CD1c-positive myeloid dendritic cell (primary cell): ENCODE measurements around the gene TSHZ3.

ENCODE experiments used
- DNase-seq: peaks from one replicate; pipeline ENCODE4 v3.0.0-alpha.2; 2016; ENCODE audit errors: extremely low spot score

The TSHZ3 gene, protein sequence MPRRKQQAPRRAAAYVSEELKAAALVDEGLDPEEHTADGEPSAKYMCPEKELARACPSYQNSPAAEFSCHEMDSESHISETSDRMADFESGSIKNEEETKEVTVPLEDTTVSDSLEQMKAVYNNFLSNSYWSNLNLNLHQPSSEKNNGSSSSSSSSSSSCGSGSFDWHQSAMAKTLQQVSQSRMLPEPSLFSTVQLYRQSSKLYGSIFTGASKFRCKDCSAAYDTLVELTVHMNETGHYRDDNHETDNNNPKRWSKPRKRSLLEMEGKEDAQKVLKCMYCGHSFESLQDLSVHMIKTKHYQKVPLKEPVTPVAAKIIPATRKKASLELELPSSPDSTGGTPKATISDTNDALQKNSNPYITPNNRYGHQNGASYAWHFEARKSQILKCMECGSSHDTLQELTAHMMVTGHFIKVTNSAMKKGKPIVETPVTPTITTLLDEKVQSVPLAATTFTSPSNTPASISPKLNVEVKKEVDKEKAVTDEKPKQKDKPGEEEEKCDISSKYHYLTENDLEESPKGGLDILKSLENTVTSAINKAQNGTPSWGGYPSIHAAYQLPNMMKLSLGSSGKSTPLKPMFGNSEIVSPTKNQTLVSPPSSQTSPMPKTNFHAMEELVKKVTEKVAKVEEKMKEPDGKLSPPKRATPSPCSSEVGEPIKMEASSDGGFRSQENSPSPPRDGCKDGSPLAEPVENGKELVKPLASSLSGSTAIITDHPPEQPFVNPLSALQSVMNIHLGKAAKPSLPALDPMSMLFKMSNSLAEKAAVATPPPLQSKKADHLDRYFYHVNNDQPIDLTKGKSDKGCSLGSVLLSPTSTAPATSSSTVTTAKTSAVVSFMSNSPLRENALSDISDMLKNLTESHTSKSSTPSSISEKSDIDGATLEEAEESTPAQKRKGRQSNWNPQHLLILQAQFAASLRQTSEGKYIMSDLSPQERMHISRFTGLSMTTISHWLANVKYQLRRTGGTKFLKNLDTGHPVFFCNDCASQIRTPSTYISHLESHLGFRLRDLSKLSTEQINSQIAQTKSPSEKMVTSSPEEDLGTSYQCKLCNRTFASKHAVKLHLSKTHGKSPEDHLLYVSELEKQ

DNA sequence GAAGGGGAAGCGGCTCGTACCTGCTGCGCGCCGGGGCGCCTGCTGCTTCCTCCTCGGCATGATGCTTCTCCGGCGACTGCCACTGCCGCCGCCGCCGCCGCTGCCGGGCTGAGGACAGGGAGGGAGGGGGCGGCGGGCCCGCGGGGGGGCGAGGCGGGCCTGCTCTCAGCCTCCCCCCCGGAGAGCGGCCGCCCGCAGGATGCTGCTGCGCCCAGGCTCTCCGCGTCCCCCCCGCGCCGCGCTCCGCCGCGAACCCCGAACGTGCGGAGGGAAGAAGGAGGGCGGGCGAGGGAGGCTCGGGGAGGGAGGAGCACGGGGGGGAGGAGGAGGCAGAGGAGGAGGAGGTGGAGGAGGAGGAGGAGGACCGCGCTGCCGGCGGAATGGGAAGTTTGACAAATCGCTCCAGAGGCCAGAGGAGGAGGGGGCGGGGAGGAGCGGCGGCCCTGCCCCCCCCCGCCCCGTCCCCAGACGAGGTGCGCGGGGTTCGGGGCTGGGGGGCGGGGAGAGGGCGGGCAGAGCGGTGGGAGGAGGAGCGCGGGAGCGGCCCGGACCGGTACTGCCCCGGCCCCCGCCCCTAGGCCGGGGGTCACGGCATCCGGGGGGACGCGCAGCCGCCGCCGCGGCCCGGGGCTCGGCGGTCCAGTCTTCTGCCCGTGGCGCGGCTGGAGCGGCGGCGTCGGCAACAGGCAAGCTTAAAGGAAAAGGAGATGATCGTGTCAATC is at the start of gene TSHZ3:
TSHZ3 (minus strand) TSS at position 277 of the 722 bp plus-strand sequence; CDS start at position 60, 217 bp downstream.
- DNase-seq: peak; percentile 63

GRCh38 chr19:31397308-31397707 is 48.1 kb upstream of the TSHZ3 start:
- DNase-seq: no peak

DNA sequence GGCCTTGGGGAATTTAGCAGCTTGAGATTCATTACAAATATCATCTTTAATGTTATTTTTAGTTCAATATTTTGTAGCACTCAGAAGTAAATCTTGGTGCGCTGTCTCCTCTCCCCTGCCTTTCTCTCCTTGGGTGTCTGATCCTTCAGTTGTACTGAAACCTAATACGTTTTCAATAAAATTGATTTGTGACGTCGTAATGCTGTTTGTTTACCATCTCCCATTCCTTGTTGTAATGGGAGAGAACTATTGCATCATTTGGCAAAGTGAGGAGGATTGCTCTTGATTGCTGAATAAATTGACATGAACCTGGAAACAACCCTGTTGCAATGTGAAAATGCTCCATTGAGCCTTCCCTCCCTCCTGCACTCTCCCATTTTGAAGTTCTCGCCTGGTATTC is 43.2 kb upstream of the TSHZ3 start:
- DNase-seq: no peak

- DNase-seq: no peak
Measured at GRCh38 chr19:31391518-31391917, 42.3 kb upstream of the TSHZ3 start.

DNA sequence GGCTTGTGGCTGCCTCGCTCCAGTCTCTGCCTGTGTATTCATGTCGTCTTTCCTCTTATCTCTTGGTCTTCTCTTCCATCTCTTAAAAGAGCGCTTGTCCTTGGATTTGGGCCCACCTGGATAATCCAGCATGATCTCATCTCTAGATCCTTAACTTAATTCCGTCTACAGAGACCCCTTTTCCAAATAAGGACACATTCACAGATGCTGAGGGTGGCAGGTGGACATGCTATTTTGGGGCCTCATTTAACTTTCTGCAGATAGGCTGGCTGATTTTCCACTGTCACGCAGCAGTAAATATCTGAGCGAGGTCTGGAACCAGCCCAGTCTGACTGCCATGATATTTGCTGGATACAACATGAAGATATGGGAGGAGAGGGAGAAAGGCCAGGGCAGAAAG is 41.5 kb upstream of the TSHZ3 start:
- no peak for DNase-seq

- DNase-seq: no peak
Measured at GRCh38 chr19:31389874-31390273, 40.6 kb upstream of the TSHZ3 start.

DNA sequence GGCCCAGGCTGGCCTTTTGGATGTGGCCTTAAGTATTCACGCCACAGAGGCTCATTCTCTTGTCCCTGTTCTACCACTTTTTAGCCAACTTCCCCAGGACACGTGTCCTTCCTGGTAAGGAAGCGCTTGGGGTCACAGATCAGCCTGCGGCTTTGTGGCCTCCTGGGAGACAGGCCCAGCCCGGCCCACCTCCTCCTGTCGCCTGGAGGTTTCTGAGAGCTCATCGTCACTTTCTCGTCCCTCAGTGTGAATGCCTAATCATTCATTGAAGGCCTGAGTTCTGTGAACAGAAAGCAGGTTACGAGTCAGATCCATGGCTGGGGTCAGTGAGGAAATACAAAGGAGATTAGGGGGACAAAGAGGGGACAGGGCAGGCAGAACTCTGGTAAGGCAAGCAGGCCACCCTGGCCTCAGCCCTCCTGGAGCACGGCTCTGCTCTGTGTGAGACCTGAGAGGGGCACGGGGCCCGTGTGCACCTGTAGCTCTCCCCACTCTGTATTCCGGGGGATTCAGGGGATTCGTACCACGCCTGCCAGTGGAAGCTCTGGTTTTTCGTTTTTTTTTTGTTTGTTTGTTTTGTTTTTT is 38.6 kb upstream of the TSHZ3 start:
- no peak for DNase-seq

GRCh38 chr19:31386806-31387205 is 37.6 kb upstream of the TSHZ3 start:
- DNase-seq: no peak

DNA sequence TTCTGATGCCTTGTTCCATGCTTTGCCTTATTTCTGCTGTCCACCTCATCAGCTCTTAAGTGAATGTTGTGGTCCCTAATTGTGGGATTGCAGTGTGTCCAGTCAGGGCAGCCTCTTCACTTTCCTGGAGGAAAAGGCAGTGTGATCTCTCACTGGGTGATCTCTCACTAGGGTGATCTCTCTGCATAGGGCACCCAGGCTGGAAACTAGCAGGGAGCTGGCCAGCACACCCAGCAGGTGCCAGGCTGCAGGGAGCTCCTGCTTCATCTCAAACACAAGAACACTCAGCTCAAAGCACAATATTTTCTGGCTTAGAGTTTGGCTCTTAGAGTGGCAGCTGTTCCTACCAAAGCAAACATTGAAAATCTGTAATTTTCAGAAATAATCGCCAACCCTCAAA is 36.5 kb upstream of the TSHZ3 start:
- DNase-seq: no peak

- no peak for DNase-seq
Measured at GRCh38 chr19:31383553-31383952, 34.3 kb upstream of the TSHZ3 start.

GRCh38 chr19:31380854-31381253 is 31.6 kb upstream of the TSHZ3 start:
- no peak for DNase-seq

GRCh38 chr19:31378404-31378803 is 29.2 kb upstream of the TSHZ3 start:
- no peak for DNase-seq

DNA sequence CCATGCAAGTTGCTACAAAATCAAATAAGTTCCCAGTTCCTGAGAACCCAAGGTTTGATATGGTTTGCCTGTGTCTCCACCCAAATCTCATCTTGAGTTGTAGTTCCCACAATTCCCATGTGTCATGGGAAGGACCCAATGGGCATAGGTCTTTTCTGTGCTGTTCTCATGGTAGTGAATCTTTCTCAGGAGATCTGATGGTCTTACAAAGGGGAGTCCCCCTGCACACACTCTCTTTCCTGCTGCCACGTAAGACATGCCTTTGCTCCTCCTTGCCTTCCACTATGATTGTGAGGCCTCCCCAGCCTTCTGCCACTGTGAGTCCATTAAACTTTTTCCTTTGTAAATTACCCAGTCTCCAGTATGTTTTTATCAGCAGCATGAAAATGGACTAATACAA is 28.5 kb upstream of the TSHZ3 start:
- DNase-seq: no peak

DNA sequence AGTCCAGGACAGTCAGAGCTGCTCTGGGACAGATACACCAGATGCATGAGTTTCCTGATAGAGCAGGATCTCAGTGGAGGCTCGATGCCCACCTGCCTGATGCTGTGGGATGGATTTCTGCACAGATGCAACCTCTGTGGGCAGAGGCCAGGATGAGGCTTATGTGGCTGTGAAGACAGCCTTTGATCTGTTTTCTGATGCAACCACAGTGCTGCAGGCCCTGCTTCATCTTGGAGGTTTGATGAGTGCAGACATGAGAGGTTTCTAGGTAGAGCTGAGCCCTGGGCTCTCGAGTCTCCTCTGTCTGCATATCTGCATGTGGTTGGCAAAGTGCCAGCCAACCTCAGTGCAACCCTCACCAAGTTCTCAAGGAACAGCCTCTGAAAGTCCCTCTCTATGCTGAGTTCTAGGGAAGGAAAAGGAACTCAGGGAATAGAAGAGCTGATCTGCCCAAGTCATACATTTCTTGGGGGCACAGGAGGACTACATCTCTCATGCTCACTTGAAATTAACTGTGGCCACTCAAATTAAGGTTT is 23.1 kb upstream of the TSHZ3 start:
- no peak for DNase-seq

DNA sequence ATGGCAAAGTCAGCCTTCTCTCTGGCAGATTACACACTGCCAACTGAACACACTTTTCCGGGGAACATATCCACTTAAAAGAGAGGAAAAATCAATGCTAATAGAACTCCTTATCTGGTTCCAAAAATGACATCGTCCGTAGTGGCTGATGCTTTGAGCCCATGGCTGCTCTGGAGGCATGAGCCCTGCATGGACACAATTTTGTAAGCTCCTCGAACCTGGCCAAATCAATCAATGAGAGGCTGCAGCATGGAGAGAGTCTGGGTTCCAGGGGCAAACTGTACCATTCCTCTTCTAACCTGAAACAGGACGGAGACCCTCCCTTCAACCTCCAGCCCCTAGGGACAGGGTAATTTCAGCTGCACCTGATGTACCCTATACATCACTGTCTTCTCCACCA is 21.0 kb upstream of the TSHZ3 start:
- DNase-seq: no peak

- DNase-seq: no peak
Measured at GRCh38 chr19:31364963-31365362, 15.7 kb upstream of the TSHZ3 start.

DNA sequence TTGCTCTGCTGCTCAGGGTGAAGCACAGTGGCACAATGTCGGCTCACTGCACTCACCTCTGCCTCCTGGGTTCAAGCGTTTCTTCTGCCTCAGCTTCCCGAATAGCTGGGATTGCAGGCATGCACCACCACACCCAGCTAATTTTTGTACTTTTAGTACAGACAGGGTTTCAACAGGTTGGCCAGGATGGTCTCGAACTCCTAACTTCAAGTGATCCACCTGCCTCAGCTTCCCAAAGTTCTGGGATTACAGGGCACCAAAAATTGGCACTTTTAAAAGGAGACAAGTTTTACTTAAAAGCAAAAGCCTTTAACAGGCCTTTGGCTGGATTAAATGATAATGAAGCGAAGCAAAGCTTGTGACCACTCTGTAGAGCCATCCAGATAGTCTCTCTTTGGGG is 12.5 kb upstream of the TSHZ3 start:
- DNase-seq: no peak

DNA sequence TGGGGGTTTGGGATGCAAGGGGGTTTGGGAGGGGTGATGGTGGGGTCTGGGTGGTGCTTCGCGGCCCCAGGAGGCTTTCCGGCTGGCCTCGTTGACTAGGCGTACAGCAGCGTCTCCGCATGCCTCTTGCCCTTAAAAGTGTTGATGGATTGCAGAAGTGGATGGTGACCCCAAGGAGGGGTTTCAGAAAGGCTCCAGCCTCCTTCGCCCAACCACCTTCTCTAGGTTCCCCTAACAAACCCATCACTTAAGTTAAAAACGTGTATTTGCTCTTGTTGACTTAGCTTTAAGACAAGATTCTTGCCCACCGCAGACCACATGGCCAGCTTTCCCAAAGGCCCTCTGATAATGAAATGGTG is 8.1 kb upstream of the TSHZ3 start:
- no peak for DNase-seq

DNA sequence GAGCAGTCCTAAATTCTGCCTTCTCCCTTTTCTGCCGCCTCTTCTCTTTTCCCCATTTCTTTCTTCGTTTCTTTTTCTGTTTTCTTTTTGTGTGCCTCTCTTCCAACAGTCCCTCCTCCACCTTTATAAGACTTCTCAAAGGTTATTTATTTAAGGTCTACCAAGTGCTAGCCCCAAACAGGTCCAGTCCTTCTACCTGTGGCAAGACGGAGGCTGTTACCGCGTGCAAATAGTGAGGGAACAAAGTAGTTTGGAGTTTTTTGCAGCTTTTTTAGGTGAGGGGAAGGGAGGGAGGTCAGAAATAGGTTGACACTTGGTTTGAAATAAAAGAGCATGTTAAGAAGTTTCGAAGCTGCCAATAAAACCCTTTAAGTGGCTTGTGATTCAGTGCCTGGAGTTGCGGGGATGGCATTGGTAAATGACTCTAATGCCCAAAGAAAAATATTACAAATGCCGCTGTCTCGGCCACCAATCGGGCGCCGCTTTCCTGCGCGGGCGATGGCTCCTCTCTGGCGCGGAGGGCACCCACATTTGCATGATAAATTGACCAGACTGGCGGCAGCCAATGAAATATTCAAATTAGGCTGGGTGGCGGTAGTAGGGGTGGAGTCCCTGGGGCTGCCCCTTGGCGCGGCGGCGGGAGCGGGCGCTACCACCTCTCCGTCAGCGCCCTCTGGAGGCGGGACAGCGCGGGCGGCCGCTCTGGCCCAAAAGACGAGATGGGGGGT is 7.5 kb upstream of the TSHZ3 start:
- peak; percentile 67 for DNase-seq

DNA sequence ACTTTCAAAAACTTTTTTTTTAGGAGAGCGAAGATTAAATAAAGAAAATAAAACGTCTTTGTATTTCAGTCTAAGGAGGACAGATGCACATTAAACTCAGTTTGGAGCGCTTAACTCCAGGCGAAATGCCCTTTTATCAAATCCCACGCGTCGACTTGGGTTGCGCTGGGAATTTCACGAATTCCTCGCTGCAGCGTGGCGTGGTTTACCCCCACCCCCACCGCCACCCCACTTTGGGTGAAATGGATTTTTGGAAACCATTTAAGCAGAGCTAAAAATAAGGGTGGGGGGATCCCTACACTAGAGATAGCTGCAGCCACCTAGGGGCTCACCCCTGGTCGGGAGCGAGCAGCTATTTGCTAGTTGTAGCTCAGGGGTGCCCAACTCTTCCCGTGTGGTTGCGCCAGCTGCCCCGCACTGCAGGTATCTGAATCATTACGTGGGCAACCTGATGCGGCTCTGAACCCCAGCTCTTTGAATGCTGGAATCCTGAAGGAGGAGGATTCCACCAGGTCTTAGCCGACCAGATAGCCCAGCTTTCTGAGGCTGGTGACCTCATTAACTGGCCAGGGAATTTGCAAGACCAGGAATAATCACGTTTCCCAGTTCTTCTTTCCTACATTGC is 6.5 kb upstream of the TSHZ3 start:
- DNase-seq: no peak
